H1 (cell line): Measurements from ENCODE around the gene PIGH. TPM values are rescaled to one million over a fixed set of nuclear protein-coding genes. Genes with fewer than 3 reads are reported as not detected.
A peak's percentile ranks its signal among the peaks of the same experiment; 100 is the strongest.

Experiments
- EZH2 ChIP-seq: fragments of 200-600 bp; sonication (generic); IDR thresholded peaks from 2 replicates; pipeline ENCODE4 v1.7.1; 2012; ENCODE audit warnings: low read depth, mild to moderate bottlenecking, moderate library complexity, low read length, inconsistent platforms; ENCODE audit not compliant: severe bottlenecking
- GTF2F1 ChIP-seq: IDR thresholded peaks from 2 replicates; pipeline ENCODE4 v1.6.1; 2012; ENCODE audit warnings: low read depth, low read length, improper control_type of control experiment, borderline replicate concordance
- KDM1A ChIP-seq: fragments of 200-600, 300-600 bp; sonication (generic); IDR thresholded peaks from 2 replicates; pipeline ENCODE4 v1.7.1; 2016; ENCODE audit warnings: mild to moderate bottlenecking, low read length, borderline replicate concordance
- SP1 ChIP-seq: IDR thresholded peaks from 2 replicates; pipeline ENCODE4 v1.6.1; 2011; ENCODE audit warnings: low read depth, low read length
- TCF12 ChIP-seq: IDR thresholded peaks from 2 replicates; pipeline ENCODE4 v1.6.1; 2011; ENCODE audit warnings: low read depth, mild to moderate bottlenecking, low read length
- polyA plus RNA-seq, 7 experiments: library from polyadenylated mRNA; depleted of rRNA in 3 of 7; stranded (reverse) in 5 of 7; unstranded in 2 of 7; fragments of >200 nt in 5 of 7; fragments of 200-250 nt in 2 of 7; gene quantifications; 1 replicate in 5 of 7; 2 replicates in 1 of 7; 4 replicates in 1 of 7; pipeline versions ENCODE4 v1.2.1 to v1.2.3, GENCODE V29; 2011 to 2013; ENCODE audit warnings: missing spikeins in 2 of 7, mixed read lengths in 2 of 7
- total RNA-seq: library from RNA; stranded (reverse); fragmentation: NEBNext Ultra II Directional; extraction: Animal tissue kit (Norgen Biotek cat#: 25700); gene quantifications from 2 replicates; pipeline ENCODE4 v1.2.1, GENCODE V29; 2021
- TF ChIP-seq, protein P1 (sequence below): IDR thresholded peaks from 2 replicates; pipeline ENCODE4 v1.6.1; 2012; ENCODE audit warnings: inconsistent platforms
- TF ChIP-seq, protein P2 (sequence below), 3 experiments: IDR thresholded peaks; 1 replicate in 2 of 3; 2 replicates in 1 of 3; pipeline versions ENCODE4 v1.5.1 to v1.6.1; 2011; ENCODE audit warnings: low read length in 3 of 3, mild to moderate bottlenecking in 3 of 3, inconsistent platforms in 2 of 3, low read depth in 1 of 3, moderate library complexity in 1 of 3; ENCODE audit not compliant: insufficient read depth in 1 of 3; ENCODE audit errors: control extremely low read depth in 1 of 3
- TF ChIP-seq, protein P3 (sequence below): IDR thresholded peaks from 2 replicates; pipeline ENCODE4 v1.6.1; 2011; ENCODE audit warnings: low read depth, mild to moderate bottlenecking, low read length; ENCODE audit not compliant: insufficient read depth
- TF ChIP-seq, protein P4 (sequence below): IDR thresholded peaks from 2 replicates; pipeline ENCODE4 v1.6.1; 2012; ENCODE audit warnings: low read length, inconsistent platforms

PIGH gene
- total and polyA plus RNA-seq, 2 of the 8 experiments (the other 6 are each of a cell fraction or from before 2014, with no cell fraction given), result 7.2 to 8.6 TPM

DNA sequence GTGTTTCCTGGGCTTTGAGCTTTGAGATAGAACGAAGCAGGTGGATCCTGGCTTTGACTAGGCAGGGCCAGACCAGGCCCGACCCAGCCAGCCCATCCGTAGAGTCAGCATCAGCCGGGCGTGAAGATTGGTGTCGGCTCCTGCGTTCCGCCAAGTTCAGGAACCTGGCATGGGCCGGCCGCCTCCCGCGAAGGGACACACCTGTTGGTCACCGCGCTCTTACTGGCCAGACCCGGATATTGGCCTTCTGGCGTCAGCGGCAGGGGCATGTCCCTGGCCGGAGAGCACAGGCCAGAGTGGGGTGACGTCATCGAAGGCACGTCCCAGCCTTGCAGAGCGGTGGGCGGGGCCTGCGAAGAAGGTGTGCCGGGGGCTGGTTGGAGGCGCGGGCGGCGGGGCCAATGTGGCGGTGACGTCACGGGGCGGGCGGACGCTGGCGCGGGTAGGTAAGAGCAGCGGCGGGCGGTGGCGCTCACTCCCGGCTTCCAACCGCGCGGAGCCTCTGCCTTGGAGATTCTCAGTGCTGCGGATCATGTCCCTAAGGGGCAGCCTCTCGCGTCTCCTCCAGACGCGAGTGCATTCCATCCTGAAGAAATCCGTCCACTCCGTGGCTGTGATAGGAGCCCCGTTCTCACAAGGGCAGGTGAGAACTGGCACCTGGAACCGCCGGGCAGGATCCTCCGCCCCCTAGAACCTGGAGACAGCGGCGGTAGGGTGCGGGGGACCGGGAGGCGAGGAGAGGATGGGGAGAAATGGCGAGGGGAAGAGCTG, 19.6 kb upstream of the PIGH start, which contains the start of gene ARG2 (continued):
- TF ChIP-seq, protein P1, sequence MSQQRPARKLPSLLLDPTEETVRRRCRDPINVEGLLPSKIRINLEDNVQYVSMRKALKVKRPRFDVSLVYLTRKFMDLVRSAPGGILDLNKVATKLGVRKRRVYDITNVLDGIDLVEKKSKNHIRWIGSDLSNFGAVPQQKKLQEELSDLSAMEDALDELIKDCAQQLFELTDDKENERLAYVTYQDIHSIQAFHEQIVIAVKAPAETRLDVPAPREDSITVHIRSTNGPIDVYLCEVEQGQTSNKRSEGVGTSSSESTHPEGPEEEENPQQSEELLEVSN, result no peak
- TF ChIP-seq, protein P2, sequence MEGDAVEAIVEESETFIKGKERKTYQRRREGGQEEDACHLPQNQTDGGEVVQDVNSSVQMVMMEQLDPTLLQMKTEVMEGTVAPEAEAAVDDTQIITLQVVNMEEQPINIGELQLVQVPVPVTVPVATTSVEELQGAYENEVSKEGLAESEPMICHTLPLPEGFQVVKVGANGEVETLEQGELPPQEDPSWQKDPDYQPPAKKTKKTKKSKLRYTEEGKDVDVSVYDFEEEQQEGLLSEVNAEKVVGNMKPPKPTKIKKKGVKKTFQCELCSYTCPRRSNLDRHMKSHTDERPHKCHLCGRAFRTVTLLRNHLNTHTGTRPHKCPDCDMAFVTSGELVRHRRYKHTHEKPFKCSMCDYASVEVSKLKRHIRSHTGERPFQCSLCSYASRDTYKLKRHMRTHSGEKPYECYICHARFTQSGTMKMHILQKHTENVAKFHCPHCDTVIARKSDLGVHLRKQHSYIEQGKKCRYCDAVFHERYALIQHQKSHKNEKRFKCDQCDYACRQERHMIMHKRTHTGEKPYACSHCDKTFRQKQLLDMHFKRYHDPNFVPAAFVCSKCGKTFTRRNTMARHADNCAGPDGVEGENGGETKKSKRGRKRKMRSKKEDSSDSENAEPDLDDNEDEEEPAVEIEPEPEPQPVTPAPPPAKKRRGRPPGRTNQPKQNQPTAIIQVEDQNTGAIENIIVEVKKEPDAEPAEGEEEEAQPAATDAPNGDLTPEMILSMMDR (IDR thresholded peaks at IDR 0.05; ENCODE audit: control extremely low read depth in 1 of 3, insufficient read depth in 1 of 3, low read depth in 1 of 3, low read length in 3 of 3), result peak in 2 of 3 experiments; percentile 5 to 17; a peak in 2 of 4 replicates
- TF ChIP-seq, protein P3, sequence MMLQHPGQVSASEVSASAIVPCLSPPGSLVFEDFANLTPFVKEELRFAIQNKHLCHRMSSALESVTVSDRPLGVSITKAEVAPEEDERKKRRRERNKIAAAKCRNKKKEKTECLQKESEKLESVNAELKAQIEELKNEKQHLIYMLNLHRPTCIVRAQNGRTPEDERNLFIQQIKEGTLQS, result 0 out of 2 replicates have a peak, but pooled peaks have one; percentile 1
- TF ChIP-seq TCF12 (no peak), SP1 (0 out of 2 replicates have a peak, but pooled peaks have one; percentile 34), EZH2 (no peak), GTF2F1 (no peak), KDM1A (no peak)
- TF ChIP-seq, protein P4, sequence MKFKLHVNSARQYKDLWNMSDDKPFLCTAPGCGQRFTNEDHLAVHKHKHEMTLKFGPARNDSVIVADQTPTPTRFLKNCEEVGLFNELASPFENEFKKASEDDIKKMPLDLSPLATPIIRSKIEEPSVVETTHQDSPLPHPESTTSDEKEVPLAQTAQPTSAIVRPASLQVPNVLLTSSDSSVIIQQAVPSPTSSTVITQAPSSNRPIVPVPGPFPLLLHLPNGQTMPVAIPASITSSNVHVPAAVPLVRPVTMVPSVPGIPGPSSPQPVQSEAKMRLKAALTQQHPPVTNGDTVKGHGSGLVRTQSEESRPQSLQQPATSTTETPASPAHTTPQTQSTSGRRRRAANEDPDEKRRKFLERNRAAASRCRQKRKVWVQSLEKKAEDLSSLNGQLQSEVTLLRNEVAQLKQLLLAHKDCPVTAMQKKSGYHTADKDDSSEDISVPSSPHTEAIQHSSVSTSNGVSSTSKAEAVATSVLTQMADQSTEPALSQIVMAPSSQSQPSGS, result peak; percentile 94
